Left forelimb (tissue), 1 donor: ENCODE results near the gene SCO1.
"Not testable (repeated sequence)": the region's sequence is repeated elsewhere in the genome, so short reads cannot be mapped to it uniquely, and the experiment has no call there.

Experiments
- DNase-seq: peaks from one replicate; pipeline ENCODE4 v3.0.0-alpha.2; 2018; ENCODE audit warnings: low spot score

SCO1 gene

GRCh38 chr17:10697092-10698081, at the start of gene SCO1, which contains the start of gene ADPRM:
Gene SCO1 (minus strand): TSS chr17:10697533. CDS start chr17:10697507, 26 bp downstream.
Gene ADPRM (plus strand): TSS chr17:10697594. CDS start chr17:10704927, 7,333 bp downstream.
- DNase-seq: peak; percentile 96

DNA sequence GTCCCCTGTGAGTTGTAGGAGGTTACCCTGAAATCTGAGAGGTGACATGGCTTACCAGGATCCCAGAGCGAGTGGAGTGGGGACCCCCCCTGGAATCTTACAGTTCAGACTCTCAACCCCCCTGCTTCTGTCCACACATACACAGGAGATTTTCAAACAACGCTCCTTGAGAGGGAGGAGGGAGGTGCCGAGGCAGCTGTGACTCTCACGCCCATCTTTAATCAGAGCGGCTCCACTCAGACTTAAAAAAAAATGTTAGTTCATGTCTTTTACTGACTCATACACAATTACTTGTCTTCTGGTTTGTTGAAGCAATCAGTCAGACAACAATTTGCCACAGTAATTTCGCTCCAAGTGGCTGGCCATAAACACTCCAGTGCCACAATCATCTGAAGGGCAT, 47.9 kb upstream of the SCO1 start:
- no peak for DNase-seq

DNA sequence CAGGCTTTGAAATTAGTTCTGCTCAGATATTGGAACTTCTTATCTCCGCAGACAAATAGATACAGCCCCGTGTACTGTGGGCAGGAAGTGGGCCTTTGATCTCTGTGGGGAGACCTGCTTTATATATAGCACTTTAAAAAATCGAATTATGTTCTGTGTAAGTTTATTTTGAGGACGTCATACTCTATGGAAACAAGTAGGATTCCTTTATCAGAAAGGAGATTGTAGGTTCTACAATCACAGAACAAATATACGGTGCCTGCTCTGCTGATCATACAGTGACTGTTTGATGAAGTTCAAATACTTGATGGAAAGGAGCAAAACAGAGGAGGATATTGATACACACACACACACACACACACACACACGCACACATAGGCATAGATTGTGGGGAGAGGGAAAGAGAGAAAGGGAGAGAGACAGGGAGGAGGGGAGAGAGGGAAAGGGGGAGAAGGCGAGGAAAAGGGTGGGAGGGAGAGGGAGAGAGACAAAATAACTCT, 47.2 kb upstream of the SCO1 start:
- DNase-seq: no peak

GRCh38 chr17:10743316-10744009, 46.1 kb upstream of the SCO1 start:
- no peak for DNase-seq

DNA sequence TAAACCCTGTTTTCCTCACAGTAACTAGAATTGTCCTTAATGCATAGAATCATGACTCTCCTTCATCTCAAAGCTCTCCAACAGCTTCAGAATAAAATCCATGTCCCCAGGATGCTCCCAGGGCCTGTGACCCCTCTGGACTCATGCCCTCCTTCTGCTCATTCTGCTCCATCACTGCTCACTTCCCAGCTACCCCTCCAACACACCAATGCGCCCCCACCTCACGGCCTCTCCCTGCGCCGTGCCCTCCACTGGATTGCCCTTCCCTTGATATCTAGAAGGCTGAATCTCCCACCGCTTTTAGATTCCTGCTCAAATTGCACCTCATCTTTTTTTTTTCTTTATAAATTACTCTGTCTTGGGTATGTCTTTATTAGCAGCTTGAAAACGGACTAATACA, 45.1 kb upstream of the SCO1 start:
- DNase-seq: no peak

GRCh38 chr17:10741416-10742135, 44.2 kb upstream of the SCO1 start:
- DNase-seq: no peak

- DNase-seq: no peak
These were observed 42.1 kb upstream of the SCO1 start for GRCh38 chr17:10739386-10739785.

DNA sequence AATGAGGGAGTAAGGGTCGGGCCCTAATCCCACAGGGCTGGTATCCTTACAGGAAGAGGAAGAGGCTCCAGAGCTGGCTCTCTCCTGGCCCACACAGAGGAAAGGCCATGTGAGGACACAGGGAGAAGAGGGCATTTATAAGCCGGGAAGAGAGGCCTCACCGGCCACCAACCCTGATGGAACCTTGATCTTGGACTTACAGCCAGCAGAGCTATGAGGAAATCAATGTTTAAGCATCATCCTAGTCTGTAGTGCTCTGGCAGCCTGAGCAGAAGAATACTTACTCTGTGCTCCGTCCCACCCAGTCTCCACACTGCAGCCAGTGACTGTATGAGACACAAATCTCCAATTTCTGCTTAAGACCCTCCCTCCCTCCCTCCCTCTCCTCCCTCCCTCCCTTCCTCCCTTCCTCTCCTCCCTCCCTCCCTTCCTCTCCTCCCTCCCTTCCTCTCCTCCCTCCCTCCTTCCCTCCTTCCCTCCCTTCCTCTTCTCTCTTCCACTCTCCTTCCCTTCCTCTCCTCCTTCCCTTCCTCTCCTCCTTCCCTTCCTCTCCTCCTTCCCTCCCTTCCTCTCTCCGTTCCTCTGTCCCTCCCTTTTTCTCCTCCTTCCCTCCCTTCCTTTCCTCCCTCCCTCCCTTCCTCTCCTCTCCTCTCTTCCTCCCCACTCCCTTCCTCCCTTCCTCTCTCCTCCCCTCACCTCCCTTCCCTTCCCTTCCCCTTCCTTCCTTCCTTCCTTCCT, 41.4 kb upstream of the SCO1 start:
- DNase-seq: no peak

DNA sequence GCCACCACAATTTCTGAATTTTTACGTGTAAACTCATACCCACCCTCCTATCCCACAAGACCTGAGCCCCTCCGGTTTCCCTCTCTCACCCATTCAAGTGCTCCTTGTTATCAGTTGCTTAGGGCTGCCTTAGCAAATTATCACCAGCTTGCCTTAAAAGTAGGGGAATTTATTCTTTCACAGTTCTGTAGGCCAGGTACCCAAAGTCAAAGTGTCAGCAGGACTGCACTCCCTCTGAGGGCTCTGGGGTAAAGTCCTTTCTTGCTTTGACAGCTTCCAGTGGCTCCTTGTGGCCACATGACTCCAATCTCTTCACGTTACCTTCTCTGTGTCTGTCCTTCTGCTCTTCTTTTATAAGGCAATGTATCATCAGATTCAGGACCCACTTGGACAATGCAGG, 40.4 kb upstream of the SCO1 start:
- no peak for DNase-seq

- DNase-seq: peak; percentile 74
These were observed 39.9 kb upstream of the SCO1 start for GRCh38 chr17:10737168-10737622.

- DNase-seq: no peak
These were observed 38.5 kb upstream of the SCO1 start for GRCh38 chr17:10735821-10736220.

DNA sequence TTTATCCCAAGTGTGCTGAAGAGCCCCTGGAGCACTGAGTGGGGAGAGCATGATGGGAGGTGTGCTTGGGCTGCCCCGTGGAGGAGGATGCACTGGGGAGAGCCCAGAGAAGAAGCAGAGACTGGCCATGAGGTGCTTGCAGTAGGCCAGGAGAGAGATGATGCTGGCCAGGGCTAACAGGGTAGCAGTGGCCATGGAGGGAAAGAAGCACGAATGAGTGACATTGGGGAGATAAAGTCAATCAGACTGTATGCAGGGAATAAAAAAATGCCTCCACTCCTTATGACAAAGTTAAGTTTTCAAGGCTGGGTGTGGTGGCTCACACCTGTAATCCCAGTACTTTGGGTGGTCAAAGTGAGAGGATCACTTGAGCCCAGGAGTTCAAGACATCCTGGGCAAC, 37.9 kb upstream of the SCO1 start:
- DNase-seq: no peak

GRCh38 chr17:10733666-10734065, 36.3 kb upstream of the SCO1 start:
- DNase-seq: no peak

- not testable (repeated sequence) for DNase-seq
These were observed 34.8 kb upstream of the SCO1 start for GRCh38 chr17:10732121-10732520.

DNA sequence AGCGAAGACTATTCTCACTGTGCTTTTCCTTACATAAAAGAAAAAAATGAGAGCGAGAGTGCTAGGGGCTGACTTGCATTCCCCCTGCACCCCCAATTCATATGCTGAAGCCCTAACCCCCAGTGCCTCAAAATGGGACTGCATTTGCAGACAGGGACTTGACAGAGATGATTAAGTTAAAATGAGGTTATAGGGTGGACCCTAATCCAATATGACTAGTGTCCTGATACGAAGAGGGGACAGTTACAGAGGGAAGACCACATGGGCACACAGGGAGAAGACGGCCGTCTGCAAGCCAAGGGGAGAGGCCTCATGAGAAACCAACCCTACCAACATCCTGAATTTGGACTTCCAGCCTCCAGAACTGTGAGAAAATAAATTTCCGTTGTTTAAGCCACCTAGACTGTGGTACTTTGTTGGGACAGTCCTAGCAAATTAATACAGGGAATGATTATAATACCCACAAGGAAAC, 34.1 kb upstream of the SCO1 start:
- DNase-seq: no peak

DNA sequence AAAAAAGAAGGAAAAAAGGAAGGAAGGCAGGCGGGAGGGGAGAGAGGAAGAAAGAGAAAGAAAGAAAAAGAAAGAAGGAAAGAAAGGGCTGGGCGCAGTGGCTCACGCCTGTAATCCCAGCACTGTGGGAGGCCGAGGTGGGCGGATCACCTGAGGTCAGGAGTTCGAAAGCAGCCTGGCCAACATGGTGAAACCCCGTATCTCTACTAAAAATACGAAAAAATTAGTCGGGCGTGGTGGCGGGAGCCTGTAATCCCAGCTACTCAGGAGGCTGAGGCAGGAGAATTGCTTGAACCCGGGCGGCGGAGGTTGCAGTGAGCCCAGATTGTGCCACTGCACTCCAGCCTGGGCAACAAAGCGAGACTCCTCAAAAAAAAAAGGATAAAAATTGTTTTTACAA, 32.9 kb upstream of the SCO1 start:
- DNase-seq: not testable (repeated sequence)

- DNase-seq: peak; percentile 91
These were observed 32.2 kb upstream of the SCO1 start, which contains the start of gene TMEM220 for GRCh38 chr17:10729334-10730193. Gene TMEM220 (minus strand): TSS chr17:10730023. CDS start chr17:10729851, 172 bp downstream.

DNA sequence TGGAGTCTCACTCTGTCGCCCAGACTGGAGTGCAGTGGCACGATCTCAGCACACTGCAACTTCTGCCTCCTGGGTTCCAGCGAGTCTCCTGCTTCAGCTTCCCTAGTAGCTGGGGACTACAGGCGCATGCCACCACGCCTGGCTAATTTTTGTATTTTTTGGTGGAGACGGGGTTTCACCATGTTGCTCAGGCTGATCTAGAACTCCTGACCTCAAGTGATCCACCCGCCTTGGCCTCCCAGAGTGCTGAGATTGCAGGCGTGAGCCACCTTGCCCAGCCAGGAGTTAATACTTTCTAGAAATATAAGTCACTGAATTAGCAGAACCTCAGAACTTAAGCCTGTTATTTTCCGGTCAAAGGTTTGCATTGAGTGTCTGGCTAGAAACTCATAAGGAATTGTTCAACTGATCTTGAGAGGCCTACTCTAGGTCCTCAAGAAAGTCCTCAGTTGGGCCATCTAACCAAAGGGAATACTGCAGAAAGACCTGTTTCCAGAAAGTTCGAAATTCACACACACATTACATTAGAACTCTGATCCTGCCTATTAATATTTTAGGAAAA, 31.1 kb upstream of the SCO1 start:
- DNase-seq: no peak

DNA sequence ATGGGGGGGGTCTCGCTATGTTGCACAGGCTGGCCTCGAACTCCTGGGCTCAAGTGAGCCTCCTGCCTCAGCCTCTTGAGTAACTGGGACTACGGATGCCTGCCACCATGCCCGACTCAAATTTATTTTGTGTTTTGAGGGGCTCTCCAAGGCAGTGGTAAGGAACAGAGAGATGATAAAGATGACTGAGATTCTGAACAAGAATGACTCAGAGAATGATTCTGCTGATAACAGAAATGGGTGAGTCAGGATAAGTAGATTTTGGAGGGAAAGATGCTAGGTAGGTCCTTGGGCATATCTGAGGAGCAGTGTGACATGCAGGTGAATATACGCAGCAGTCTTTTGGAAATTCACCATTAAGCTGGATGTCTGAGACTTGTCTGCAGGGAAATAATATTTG, 29.9 kb upstream of the SCO1 start:
- DNase-seq: no peak

- no peak for DNase-seq
These were observed 28.9 kb upstream of the SCO1 start for GRCh38 chr17:10726196-10726595.
